Ovary (tissue), 9 donors: Measurements from ENCODE around the gene RAB6A. TPM values are rescaled to one million over a fixed set of nuclear protein-coding genes. Genes with fewer than 3 reads are reported as not detected.
"Not testable (repeated sequence)": the region's sequence is repeated elsewhere in the genome, so short reads cannot be mapped to it uniquely, and the experiment has no call there.

Experiments used
- DNase-seq, 5 donors: peaks; one replicate each; pipeline ENCODE4 v3.0.0-alpha.2; 2019 to 2020
- H3K27ac ChIP-seq, 2 donors: fragments of 200-600 bp; one replicate each; pipeline versions ENCODE4 v1.5.1 to v1.8.0; 2019 to 2022
- H3K27me3 ChIP-seq: fragments of 200-600 bp; one replicate; pipeline ENCODE4 v1.8.0; 2022
- H3K36me3 ChIP-seq: fragments of 200-600 bp; sonication (generic); one replicate; pipeline ENCODE4 v1.5.1; 2019
- H3K4me1 ChIP-seq: one replicate; pipeline ENCODE4 v1.8.1; 2013; ENCODE audit warnings: mild to moderate bottlenecking, moderate library complexity; ENCODE audit not compliant: insufficient read depth
- H3K4me3 ChIP-seq: fragments of 200-600 bp; sonication (generic); one replicate; pipeline ENCODE4 v1.5.1; 2017
- H3K9me3 ChIP-seq, 2 donors: fragments of 200-600 bp in 1 of 2; sonication (generic) in 1 of 2; one replicate each; pipeline versions ENCODE4 v1.5.1 to v1.8.1; 2013 to 2019; ENCODE audit warnings: mild to moderate bottlenecking in 1 of 2, moderate library complexity in 1 of 2
- CTCF ChIP-seq, 3 donors: fragments of 450-650 bp in 2 of 3; fragments of 200-600 bp in 1 of 3; IDR thresholded peaks; one replicate each; pipeline versions ENCODE4 v1.5.1 to v1.8.0; 2016 to 2022; ENCODE audit warnings: antibody characterized with exemption in 3 of 3, mild to moderate bottlenecking in 1 of 3
- EP300 ChIP-seq: sonication (generic); formaldehyde crosslinking; IDR thresholded peaks from one replicate; pipeline ENCODE4 v1.6.1; 2017; ENCODE audit warnings: antibody characterized with exemption
- POLR2A ChIP-seq: fragments of 450-650 bp; IDR thresholded peaks from one replicate; pipeline ENCODE4 v1.6.1; 2017; ENCODE audit warnings: antibody characterized with exemption, mild to moderate bottlenecking, moderate library complexity
- WGBS, 3 donors: extraction: QIAGEN DNeasy Blood & Tissue Kit in 1 of 3; methylation state at CpG; one replicate each; pipeline versions ENCODE4 v1.1.5 to v1.1.7; 2013 to 2017; 5-methylcytosine and 5-hydroxymethylcytosine counted together
- intact Hi-C, 4 donors: fragments of 100-400 bp; cut with DNase I; formaldehyde crosslinking; loops; one replicate each; pipeline versions ENCODE4 v1.11.0 to v1.15.1; 2022 to 2023
- polyA plus RNA-seq, 2 donors: library from polyadenylated mRNA; stranded (reverse); fragments of 200-250 nt in 1 of 2; fragments of 350-450 nt in 1 of 2; fragmentation: Illumina TruSeq in 1 of 2; extraction: RNeasy Lipid Tissue Mini Kit (QIAGEN cat#74804) in 1 of 2; gene quantifications; one replicate each; pipeline ENCODE4 v1.2.3, GENCODE V29; 2013 to 2014
- total RNA-seq, 7 donors: library from RNA; depleted of rRNA in 2 of 7; stranded (reverse); fragments of >200 nt in 2 of 7; fragmentation: NEBNext Ultra II Directional in 3 of 7; extraction: Animal tissue kit (Norgen Biotek cat#: 25700) in 3 of 7; gene quantifications; one replicate each; pipeline versions ENCODE4 v1.1.0 to v1.2.4, GENCODE V29; 2016 to 2023
- donor health status: DM: no; HTN: no; CAD: no; lungs with moderate emphysema.
- donor health status: DM: no; HTN: no; CAD: no.
- donor health status: Bipolar disorder and iron deficiency.
- donor health status: DM: yes; HTN: yes; CAD: no.
- donor health status: DM: no; HTN: no; CAD: no.
- donor health status: DM: yes; HTN: yes; CAD: no.

RAB6A gene
- total and polyA plus RNA-seq, 9 donors, result 55.9 to 128 (median 102) TPM

- intact Hi-C loops, result no loop called here
- no peaks in the 10 kb centered on the region for H3K9me3 ChIP-seq
- H3K27ac ChIP-seq, result no peak overlapping the region
- no peak for DNase-seq
- H3K4me1 ChIP-seq, result no peaks in the 10 kb centered on the region
- TF ChIP-seq POLR2A (no peak), CTCF (IDR thresholded peaks at IDR 0.05) (no peak), EP300 (no peak)
- no peaks in the 10 kb centered on the region for H3K36me3 ChIP-seq
- H3K4me3 ChIP-seq, result no peak overlapping the region
- H3K27me3 ChIP-seq, result no peaks in the 10 kb centered on the region
Measured at GRCh38 chr11:73792584-73792983, 31.7 kb upstream of the RAB6A start.

DNA sequence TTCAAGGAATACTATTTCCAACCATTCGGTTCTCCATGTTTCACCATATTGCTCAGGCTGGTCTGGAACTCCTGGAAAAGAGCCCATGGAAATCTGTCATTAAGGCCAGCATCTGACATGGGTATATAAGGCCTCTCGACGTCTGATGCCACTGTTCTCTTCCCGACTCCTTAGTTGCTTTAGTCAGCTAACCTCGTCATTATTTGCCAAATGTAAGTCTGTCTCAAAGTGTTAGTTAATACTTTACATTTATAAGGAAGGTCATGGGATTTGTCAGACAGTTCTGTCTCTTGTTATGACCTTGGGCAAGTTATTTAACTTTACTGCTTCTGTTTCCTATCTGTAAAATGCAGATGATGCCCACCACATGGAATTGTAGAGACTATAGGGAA, 28.4 kb upstream of the RAB6A start:
- intact Hi-C loops, result no loop called here
- Histone ChIP-seq H3K27me3 (no peaks in the 10 kb centered on the region), H3K4me1 (no peaks in the 10 kb centered on the region), H3K9me3 (no peaks in the 10 kb centered on the region), H3K36me3 (no peaks in the 10 kb centered on the region), H3K4me3 (no peak overlapping the region), H3K27ac (no peak overlapping the region)
- WGBS, 3 donors, result 52 to 65% (median 56%) methylated on average over 5 of the region's 5 CpGs
- no peak for DNase-seq
- no peak for TF ChIP-seq POLR2A
- TF ChIP-seq CTCF (IDR thresholded peaks at IDR 0.05), result no peak
- no peak for TF ChIP-seq EP300

GRCh38 chr11:73787643-73788558, 27.0 kb upstream of the RAB6A start, which contains the start of gene MRPL48:
MRPL48 (plus strand) TSS chr11:73787874; CDS start chr11:73787972, 98 bp downstream.
- Histone ChIP-seq H3K4me1 (no peaks in the 10 kb centered on the region), H3K27me3 (no peaks in the 10 kb centered on the region), H3K27ac (peak within 1 kb of the TSS; percentile 42 to 54), H3K36me3 (no peaks in the 10 kb centered on the region), H3K9me3 (no peaks in the 10 kb centered on the region), H3K4me3 (peak within 1 kb of the TSS; percentile 91)
- 1 to 3% (median 3%) methylated on average over 43 to 44 of the region's 44 CpGs for WGBS, 3 donors
- intact Hi-C loops, result no loop called here
- TF ChIP-seq POLR2A, result peak; percentile 33
- TF ChIP-seq CTCF (IDR thresholded peaks at IDR 0.05), result no peak
- no peak for TF ChIP-seq EP300
- DNase-seq, result peak; percentile 84 to 94 (median 90)

- WGBS, 3 donors, result 30 to 48% (median 40%) methylated on average over 17 of the region's 17 CpGs
- H3K36me3 ChIP-seq, result no peaks in the 10 kb centered on the region
- peak overlapping the region; percentile 91 for H3K4me3 ChIP-seq
- peak in 1 of 5 donors; percentile 31 for DNase-seq
- TF ChIP-seq CTCF (IDR thresholded peaks at IDR 0.05) (no peak), POLR2A (no peak), EP300 (no peak)
- H3K4me1 ChIP-seq, result no peaks in the 10 kb centered on the region
- H3K27me3 ChIP-seq, result no peaks in the 10 kb centered on the region
- peak overlapping the region; percentile 42 to 54 for H3K27ac ChIP-seq
- intact Hi-C loops, result no loop called here
- no peaks in the 10 kb centered on the region for H3K9me3 ChIP-seq
Measured at GRCh38 chr11:73787051-73787642, 26.3 kb upstream of the RAB6A start.

DNA sequence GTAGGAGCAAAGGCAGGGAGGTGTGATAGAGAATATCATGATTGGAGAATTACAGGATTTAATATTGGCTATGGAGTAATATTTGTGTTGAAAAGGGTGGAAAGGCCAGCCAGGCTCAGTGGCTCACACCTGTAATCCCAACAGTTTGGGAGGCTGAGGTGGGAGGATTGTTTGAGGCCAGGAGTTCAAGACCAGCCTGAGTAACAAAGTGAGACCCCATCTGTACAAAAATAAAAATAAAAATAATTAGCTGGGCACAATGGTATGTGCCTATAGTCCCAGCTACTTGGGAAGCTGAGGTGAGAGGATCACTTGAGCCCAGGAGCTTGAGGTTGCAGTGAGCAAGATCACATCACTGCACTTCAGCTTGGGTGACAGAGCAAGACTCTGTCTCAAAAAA, 24.6 kb upstream of the RAB6A start:
- DNase-seq, H3K4me1 ChIP-seq, H3K27me3 ChIP-seq, H3K36me3 ChIP-seq, H3K9me3 ChIP-seq, intact Hi-C loops, H3K4me3 ChIP-seq, H3K27ac ChIP-seq: not testable (repeated sequence)
